Prostate gland (tissue), 2 donors: Measurements from ENCODE around the gene UBL4A.

Source experiments
- POLR2A ChIP-seq: fragments of 450-650 bp; IDR thresholded peaks from one replicate; pipeline ENCODE4 v1.6.1; 2016; ENCODE audit warnings: antibody characterized with exemption, mild to moderate bottlenecking
- TF ChIP-seq, protein P1 (sequence below), 4 experiments: fragments of 200-600 bp in 2 of 4; fragments of 450-650 bp in 2 of 4; sonication (generic) in 2 of 4; IDR thresholded peaks; 1 replicate in 3 of 4; 2 replicates in 1 of 4; pipeline ENCODE4 v1.5.1; 2016 to 2019; ENCODE audit warnings: antibody characterized with exemption in 4 of 4, mild to moderate bottlenecking in 2 of 4, moderate library complexity in 2 of 4

DNA sequence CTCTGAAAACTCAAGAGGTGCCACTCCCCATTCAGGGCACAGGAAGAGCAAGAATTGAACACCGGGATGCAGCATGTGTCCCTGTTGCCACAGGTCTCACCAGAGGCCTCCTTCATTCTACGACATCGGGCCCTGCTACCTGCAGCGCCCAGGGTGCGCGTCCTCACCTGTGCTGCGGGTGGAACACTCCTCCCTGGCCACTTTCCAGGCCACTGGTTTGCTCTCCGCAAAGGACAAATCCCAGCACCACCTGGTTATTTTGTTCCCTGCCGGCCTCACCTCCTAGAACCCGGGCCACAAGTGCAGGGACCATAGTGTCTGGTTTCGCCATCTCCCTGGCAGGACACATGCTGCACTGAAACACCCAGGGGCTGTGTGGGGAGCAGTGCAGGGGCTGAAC, 43.9 kb upstream of the UBL4A start:
- TF ChIP-seq POLR2A, result no peak
- TF ChIP-seq, protein P1, sequence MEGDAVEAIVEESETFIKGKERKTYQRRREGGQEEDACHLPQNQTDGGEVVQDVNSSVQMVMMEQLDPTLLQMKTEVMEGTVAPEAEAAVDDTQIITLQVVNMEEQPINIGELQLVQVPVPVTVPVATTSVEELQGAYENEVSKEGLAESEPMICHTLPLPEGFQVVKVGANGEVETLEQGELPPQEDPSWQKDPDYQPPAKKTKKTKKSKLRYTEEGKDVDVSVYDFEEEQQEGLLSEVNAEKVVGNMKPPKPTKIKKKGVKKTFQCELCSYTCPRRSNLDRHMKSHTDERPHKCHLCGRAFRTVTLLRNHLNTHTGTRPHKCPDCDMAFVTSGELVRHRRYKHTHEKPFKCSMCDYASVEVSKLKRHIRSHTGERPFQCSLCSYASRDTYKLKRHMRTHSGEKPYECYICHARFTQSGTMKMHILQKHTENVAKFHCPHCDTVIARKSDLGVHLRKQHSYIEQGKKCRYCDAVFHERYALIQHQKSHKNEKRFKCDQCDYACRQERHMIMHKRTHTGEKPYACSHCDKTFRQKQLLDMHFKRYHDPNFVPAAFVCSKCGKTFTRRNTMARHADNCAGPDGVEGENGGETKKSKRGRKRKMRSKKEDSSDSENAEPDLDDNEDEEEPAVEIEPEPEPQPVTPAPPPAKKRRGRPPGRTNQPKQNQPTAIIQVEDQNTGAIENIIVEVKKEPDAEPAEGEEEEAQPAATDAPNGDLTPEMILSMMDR (IDR thresholded peaks at IDR 0.05), result no peak
